Measurements from ENCODE around the gene NOL12.
"Not testable (repeated sequence)": the region's sequence is repeated elsewhere in the genome, so short reads cannot be mapped to it uniquely, and the experiment has no call there.

DNA sequence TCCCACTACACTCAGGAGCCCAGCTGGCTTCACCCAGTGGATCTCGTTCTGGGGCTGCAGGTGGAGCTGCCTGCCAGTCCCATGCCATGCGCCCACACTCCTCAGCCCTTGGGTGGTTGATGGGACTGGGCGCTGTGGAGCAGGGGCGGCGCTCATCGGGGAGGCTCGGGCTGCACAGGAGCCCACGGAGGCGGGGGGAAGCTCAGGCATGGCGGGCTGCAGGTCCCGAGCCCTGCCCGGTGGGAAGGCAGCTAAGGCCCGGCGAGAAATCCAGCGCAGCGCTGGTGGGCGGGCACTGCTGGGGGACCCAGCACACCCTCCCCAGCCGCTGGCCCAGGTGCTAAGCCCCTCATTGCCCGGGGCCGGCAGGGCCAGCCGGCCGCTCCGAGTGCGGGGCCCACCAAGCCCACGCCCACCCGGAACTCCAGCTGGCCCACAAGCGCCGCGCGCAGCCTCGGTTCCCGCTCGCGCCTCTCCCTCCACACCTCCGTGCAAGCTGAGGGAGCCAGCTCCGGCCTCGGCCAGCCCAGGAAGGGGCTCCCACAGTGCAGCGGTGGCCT lies 31.7 kb downstream of the NOL12 start:
- TF ChIP-seq, protein P1, sequence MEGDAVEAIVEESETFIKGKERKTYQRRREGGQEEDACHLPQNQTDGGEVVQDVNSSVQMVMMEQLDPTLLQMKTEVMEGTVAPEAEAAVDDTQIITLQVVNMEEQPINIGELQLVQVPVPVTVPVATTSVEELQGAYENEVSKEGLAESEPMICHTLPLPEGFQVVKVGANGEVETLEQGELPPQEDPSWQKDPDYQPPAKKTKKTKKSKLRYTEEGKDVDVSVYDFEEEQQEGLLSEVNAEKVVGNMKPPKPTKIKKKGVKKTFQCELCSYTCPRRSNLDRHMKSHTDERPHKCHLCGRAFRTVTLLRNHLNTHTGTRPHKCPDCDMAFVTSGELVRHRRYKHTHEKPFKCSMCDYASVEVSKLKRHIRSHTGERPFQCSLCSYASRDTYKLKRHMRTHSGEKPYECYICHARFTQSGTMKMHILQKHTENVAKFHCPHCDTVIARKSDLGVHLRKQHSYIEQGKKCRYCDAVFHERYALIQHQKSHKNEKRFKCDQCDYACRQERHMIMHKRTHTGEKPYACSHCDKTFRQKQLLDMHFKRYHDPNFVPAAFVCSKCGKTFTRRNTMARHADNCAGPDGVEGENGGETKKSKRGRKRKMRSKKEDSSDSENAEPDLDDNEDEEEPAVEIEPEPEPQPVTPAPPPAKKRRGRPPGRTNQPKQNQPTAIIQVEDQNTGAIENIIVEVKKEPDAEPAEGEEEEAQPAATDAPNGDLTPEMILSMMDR (IDR thresholded peaks at IDR 0.05; ENCODE audit: low read depth, low read length), result not testable (repeated sequence)
- TF ChIP-seq, protein P2, sequence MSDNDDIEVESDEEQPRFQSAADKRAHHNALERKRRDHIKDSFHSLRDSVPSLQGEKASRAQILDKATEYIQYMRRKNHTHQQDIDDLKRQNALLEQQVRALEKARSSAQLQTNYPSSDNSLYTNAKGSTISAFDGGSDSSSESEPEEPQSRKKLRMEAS (IDR thresholded peaks at IDR 0.05; ENCODE audit: low read depth, low read length), result not testable (repeated sequence)

All from NB4 (cell line).